Tongue (tissue), 2 donors: Measurements from ENCODE around the gene SHC4. TPM values are rescaled to one million over a fixed set of nuclear protein-coding genes. Genes with fewer than 3 reads are reported as not detected.
"Not testable (repeated sequence)": the region's sequence is repeated elsewhere in the genome, so short reads cannot be mapped to it uniquely, and the experiment has no call there.

Experiments
- DNase-seq: peaks from one replicate; pipeline ENCODE4 v3.0.0-alpha.2; 2015
- total RNA-seq: library from RNA; depleted of rRNA; stranded (reverse); fragments of >200 nt; gene quantifications from one replicate; pipeline ENCODE4 v1.2.3, GENCODE V29; 2014

SHC4 gene
- total RNA-seq, 1 donor from 2014 or later: 7.7 TPM

GRCh38 chr15:48877630-48878595 is 85.8 kb downstream of the SHC4 start, which contains the start of gene EID1:
Gene EID1, plus strand, starts transcription at chr15:48878134. Its CDS starts 43 bp downstream, at chr15:48878177.
- DNase-seq: peak; percentile 98

DNA sequence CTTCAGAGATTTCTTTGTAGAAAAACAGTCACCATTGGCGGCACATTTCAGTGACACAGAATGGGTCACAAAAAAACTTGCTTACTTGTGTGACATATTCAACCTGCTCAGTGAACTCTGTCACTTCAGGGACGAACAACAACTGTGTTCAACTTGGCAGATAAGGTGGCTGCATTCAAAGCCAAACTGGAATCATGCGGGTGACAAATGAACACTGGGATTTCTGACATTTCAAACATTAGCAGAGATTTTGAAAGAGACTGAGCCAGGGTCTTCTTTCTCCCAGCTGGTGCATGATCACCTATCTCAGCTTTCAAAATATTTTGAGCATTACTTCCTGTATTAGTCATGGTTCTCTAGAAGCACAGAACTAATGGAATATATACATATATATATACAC is 87.7 kb downstream of the SHC4 start:
- no peak for DNase-seq

- no peak for DNase-seq
Observed at GRCh38 chr15:48875241-48875960, 88.3 kb downstream of the SHC4 start.

- no peak for DNase-seq
Observed at GRCh38 chr15:48872632-48873031, 91.1 kb downstream of the SHC4 start.

DNA sequence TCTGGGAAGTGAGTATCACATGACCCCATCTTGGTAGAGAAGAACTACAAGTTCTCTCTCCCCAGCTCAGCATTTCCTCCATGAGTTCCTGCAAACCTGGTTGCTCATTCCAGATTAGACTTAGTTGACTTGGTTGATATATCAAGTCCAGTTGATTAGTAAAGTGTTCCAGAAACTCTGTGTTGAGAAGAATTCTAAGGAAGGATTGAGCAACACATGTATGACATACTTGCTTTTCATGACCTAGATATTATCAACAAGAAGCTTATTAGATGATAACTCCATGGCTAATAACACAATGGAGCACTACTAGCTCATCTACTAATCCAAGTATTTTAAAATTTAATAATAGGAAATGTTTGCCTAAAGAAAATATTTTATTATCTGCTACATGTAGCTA is 92.2 kb downstream of the SHC4 start:
- no peak for DNase-seq

- no peak for DNase-seq
Observed at GRCh38 chr15:48869966-48870365, 93.8 kb downstream of the SHC4 start.

- no peak for DNase-seq
Observed at GRCh38 chr15:48868536-48868935, 95.2 kb downstream of the SHC4 start.

- DNase-seq: no peak
Observed at GRCh38 chr15:48868023-48868422, 95.7 kb downstream of the SHC4 start.

GRCh38 chr15:48866141-48866563 is 97.6 kb downstream of the SHC4 start:
- DNase-seq: no peak

DNA sequence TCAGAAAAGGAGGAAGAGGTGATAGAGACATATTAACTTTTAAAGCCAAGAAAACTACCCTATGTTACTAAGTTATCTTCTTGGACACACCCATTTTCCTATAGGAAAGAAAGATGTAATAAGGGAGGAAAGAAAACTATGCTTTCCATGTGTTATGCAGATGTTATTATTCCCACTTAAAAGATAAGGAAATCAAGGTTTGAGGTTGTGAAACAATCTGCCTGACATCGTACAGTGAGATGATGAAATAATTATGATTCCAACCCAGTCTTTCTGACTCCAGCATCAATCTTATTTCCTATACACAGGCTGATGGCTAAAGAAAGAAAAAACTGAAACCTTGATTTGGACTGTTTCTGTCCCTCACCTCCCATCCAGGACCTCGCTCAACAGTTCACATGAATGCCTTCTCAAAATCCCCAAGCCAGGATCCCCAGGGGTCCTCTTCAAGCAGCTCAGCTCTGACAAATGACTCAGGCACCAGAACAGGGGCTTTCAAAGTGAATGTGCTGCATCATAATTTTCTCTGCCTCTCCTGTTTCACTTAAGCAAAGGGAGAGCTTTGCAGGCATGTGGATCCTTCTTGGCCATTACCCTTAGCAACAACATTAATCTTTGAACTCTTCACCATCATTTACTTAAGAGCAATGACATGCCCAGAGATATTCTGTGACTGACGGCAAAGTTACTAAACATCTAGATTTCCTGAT is 98.2 kb downstream of the SHC4 start:
- DNase-seq: peak; percentile 13

GRCh38 chr15:48862705-48863104 is 101.0 kb downstream of the SHC4 start:
- no peak for DNase-seq

GRCh38 chr15:48861813-48862431 is 101.8 kb downstream of the SHC4 start:
- DNase-seq: peak; percentile 85

- DNase-seq: no peak
Observed at GRCh38 chr15:48859426-48859825, 104.3 kb downstream of the SHC4 start.

DNA sequence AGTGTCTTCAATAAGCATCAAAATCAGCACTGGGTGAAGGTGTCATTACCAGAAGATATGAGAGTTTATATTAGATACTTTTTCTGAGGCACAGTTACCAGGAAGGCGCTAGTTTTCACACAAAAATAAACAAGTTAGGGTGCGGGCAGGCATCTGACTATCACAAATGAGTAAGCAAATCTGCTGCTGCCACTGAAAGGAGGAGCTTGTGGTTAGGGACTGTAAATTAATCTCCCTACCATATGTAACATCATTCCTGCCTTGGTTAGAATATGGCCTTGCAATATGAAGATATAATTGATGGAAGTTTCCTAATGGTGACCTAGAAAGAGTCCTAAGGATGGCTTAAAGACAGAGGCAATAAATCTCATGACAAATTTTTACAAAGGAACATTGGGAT is 105.3 kb downstream of the SHC4 start:
- DNase-seq: no peak

DNA sequence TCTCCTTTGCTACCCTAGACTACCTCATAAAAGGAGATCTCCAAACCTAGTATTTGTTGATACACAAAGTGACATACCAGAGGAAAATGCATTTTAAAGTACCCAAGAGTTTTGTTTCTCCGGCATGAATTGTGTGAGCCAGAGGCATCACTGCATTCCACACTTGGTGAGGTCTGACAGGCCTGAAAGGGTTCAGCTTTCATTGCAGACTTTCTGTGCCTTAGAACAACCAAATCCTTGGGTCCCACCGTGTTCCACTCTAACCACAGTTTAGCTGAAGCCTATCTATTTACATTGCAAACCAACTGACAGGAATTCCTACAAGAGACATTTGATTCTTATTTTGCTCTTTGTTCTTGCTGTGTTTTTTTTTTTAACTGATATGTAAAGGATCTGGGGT is 106.8 kb downstream of the SHC4 start:
- DNase-seq: no peak

DNA sequence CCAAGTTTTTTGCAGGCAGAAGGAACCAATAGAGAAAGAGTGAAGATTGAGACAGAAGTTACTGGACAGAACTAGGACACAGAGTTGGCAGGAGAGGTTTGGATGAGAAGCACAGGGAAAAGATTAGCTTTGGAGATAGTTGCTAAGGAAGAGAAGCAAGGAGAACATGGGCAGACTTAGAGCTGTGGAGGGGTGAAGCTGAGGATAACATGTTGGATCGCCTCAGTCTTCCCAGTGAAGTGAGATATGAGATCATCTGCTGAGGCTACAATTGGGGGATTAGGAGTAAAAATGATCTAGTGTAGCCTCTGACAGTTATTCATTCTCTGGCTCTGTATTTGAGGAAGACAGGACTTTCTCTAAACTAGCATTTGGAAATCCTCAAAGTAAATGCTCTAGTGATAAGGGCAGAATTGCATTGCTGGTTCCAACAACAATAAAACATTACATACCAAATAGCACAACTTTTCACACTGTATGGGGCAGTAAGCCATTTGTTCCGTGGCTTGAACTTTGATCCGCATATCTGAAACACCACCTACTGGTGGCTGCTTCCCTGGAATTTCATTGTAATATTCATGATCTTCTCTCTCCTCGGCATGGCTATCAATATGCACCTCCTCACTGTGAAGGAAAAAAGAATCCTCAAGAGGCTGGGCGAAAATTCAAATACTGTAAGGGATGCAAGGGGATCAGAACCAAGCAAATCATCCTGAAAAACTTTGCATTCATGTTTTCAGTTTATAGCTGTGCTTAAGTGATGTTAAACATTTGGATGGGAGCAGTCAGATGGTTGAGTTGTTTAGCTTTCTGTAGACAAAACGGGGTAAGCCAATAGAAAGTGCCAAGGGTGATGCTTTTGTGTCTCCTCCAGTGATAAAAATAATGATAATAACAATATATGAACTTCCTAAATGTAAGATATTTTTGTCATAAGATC is 107.9 kb downstream of the SHC4 start:
- DNase-seq: peak; percentile 42

- not testable (repeated sequence) for DNase-seq
Observed at GRCh38 chr15:48854434-48854833, 109.3 kb downstream of the SHC4 start.

DNA sequence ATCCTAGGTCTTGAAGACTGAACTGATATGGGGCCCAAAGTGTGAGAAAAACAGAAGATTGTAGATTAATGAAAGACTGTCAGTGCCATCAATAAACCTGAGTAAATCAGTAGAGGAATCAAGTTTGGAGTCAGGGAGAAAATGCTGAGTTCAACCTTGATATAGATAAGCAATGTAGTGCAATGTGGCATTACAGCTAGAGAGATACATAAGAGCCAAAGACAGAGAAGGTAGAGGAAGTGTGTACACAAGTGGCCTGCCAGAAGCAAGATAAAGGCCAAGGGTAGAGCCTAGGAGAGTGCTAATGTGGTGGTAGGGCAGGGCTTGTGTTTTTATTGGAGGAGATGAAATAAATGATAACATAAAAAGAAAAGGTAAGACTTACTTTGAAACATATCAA is 111.8 kb downstream of the SHC4 start:
- DNase-seq: no peak

DNA sequence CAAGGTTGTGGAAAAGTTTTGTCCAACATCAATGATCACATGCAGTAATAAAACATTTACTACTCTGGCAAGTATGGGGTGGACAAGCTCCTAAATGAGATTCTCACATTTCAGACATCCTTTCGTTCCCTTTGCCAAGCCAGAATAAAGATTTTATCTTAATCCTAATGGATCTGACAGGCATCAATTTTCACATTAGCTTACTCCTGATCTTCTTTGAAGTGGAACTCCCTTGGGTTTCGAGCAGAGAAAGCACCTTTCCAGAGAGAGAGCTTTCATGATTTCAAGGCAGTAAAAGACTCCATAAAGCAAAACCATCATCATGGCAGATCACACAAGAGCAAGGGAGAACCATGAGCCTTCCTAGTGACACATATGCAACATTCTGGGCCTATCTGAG is 113.1 kb downstream of the SHC4 start:
- DNase-seq: no peak

GRCh38 chr15:48845123-48845522 is 118.6 kb downstream of the SHC4 start:
- DNase-seq: no peak

GRCh38 chr15:48842501-48842900 is 121.2 kb downstream of the SHC4 start:
- DNase-seq: no peak
